SH-SY5Y (cell line): ENCODE results near the gene RAD51B.

Source experiments
- GATA2 ChIP-seq: IDR thresholded peaks from 2 replicates; pipeline ENCODE4 v1.6.1; 2011; ENCODE audit warnings: mild to moderate bottlenecking, low read depth, low read length
- GATA3 ChIP-seq: IDR thresholded peaks from 2 replicates; pipeline ENCODE4 v1.6.1; 2011; ENCODE audit warnings: low read depth, mild to moderate bottlenecking, low read length, moderate library complexity

RAD51B gene

GRCh38 chr14:68269136-68269927 lies 449.8 kb downstream of the RAD51B start:
- TF ChIP-seq GATA3 = no peak
- no peak for TF ChIP-seq GATA2

- TF ChIP-seq GATA3 (no peak), GATA2 (no peak)
These were observed 450.8 kb downstream of the RAD51B start for GRCh38 chr14:68270342-68270741.

GRCh38 chr14:68271913-68272391 lies 452.4 kb downstream of the RAD51B start:
- no peak for TF ChIP-seq GATA3
- TF ChIP-seq GATA2 = no peak

- TF ChIP-seq GATA2 (no peak), GATA3 (no peak)
These were observed 453.8 kb downstream of the RAD51B start for GRCh38 chr14:68273413-68273812.

- TF ChIP-seq GATA3 = no peak
- TF ChIP-seq GATA2 = no peak
These were observed 455.1 kb downstream of the RAD51B start for GRCh38 chr14:68274725-68275124.

- TF ChIP-seq GATA2 = no peak
- no peak for TF ChIP-seq GATA3
These were observed 459.2 kb downstream of the RAD51B start for GRCh38 chr14:68278576-68279436.

- no peak for TF ChIP-seq GATA3
These were observed 459.8 kb downstream of the RAD51B start for GRCh38 chr14:68279437-68279720.

GRCh38 chr14:68279777-68280233 lies 460.2 kb downstream of the RAD51B start:
- TF ChIP-seq GATA3 (no peak), GATA2 (no peak)

- TF ChIP-seq GATA3 = no peak
- no peak for TF ChIP-seq GATA2
These were observed 461.9 kb downstream of the RAD51B start for GRCh38 chr14:68281497-68281896.

GRCh38 chr14:68282479-68283377 lies 463.1 kb downstream of the RAD51B start:
- TF ChIP-seq GATA3 = no peak
- no peak for TF ChIP-seq GATA2

GRCh38 chr14:68283378-68284123 lies 464.0 kb downstream of the RAD51B start:
- TF ChIP-seq GATA3 = no peak
- no peak for TF ChIP-seq GATA2

- TF ChIP-seq GATA3 (no peak), GATA2 (no peak)
These were observed 464.8 kb downstream of the RAD51B start for GRCh38 chr14:68284333-68284732.

- TF ChIP-seq GATA3 (no peak), GATA2 (no peak)
These were observed 465.3 kb downstream of the RAD51B start for GRCh38 chr14:68284834-68285233.
